Activated CD4-positive, CD25-positive, alpha-beta regulatory T cell treated with anti-CD3 and anti-CD28 coated beads, Interleukin-2, amount 50 U/mL, for 24 hours (primary cell): ENCODE results near the gene CD19.
A peak's percentile ranks its signal among the peaks of the same experiment; 100 is the strongest.

Experiments
- ATAC-seq, 2 donors: fragments of 150-1000 bp; cut with Tn5 transposase; one replicate each; pipeline ENCODE4 v1.10.0; 2021; ENCODE audit warnings: mild to moderate bottlenecking in 1 of 2, moderate library complexity in 1 of 2

Gene CD19

GRCh38 chr16:28983644-28984043 lies 51.9 kb downstream of the CD19 start:
- no peak for ATAC-seq

GRCh38 chr16:28984091-28984490 lies 52.3 kb downstream of the CD19 start:
- no peak for ATAC-seq

GRCh38 chr16:28984619-28985135 lies 52.9 kb downstream of the CD19 start, which contains the start of gene LAT:
Gene LAT, plus strand, starts transcription at chr16:28985052. Its CDS starts 366 bp downstream, at chr16:28985418.
- peak; percentile 66 to 71 for ATAC-seq

DNA sequence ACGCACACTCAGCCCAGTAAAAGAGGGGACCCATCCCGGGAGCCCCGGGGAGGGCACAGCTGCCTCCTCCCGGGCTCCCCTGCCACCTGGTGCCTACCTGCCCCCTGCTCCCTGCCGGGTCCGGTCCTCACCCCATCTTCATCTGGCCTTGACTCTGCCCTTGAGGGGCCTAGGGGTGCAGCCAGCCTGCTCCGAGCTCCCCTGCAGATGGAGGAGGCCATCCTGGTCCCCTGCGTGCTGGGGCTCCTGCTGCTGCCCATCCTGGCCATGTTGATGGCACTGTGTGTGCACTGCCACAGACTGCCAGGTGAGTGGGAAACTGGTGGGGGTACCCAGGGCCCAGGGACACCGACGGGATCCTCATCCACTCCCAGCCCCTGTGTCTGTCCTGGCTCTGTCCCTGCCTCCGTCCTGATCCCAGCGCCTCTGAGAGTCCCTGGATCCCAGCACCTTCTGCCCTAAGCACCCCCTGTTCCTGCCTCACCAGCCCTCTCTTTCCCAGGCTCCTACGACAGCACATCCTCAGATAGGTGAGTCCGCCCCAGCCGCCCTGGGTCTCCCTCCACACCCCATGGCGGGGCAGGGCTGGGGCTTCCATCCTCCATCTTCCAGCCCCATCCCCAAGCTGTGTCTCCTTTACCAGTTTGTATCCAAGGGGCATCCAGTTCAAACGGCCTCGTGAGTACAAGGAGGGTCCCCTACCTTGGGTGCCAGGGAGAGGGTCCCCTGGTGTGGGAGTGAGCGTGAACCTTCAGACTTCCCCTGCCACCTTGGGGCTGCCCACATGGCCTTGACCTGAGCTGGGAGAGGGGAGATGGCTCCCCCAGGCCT lies 53.7 kb downstream of the CD19 start:
- peak; percentile 7 to 8 for ATAC-seq

DNA sequence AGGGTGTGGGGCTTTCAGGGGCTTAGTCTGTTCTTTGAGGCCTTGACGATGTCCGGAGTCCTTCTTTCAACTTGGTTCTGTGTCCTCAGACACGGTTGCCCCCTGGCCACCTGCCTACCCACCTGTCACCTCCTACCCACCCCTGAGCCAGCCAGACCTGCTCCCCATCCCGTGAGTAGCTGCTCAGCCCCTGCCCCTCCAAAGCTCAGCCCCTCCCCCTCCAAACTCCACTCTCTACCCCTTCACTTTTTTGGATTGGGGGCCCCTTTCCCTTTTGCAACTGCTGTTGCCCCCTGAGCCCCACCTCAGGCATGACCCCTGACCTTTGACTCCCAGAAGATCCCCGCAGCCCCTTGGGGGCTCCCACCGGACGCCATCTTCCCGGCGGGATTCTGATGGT lies 54.3 kb downstream of the CD19 start:
- ATAC-seq: no peak

DNA sequence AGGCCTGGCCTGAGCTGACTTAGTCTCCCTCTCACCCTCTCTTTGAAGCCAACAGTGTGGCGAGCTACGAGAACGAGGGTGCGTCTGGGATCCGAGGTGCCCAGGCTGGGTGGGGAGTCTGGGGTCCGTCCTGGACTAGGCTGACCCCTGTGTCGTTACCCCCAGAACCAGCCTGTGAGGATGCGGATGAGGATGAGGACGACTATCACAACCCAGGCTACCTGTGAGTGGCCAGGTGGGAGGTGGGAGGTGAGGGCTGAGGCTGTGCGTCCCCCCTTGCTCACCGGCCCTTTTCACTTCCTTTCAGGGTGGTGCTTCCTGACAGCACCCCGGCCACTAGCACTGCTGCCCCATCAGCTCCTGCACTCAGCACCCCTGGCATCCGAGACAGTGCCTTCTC lies 54.7 kb downstream of the CD19 start:
- no peak for ATAC-seq

DNA sequence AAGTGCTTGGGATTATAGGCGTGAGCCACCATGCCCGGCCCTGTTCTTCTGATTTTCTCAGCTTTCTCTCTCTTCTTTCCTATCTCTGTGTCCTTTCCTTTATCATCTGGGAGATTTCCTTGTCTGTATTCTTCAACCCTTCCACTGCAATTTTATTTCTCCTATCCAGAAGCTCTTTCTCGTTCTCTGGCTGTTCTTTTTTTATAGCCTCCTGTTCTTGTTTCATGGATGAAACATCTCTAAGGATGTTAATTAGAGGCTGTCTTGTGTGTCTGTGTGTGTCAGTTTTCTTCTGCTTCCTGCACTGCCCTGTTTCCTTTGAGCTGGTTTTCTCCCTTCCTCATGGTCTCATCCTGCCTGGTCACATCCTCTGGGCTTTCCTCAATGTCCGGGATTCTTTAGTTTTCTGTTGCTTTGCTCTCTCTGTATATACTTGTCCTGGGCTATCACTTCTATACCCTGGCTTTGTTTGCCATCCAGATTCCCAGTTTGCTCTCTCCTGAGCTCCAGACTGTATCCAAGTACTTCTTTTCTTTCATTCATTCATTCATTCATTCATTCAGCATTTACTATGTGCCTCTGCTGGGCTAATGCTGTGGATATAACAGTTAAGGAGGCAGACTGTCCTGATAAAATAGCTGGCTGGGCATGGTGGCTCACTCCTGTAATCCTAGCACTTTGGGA lies 55.5 kb downstream of the CD19 start:
- ATAC-seq: no peak
